HepG2 (cell line): ENCODE measurements around the gene TRAPPC4. TPM values are rescaled to one million over a fixed set of nuclear protein-coding genes. Genes with fewer than 3 reads are reported as not detected.

Source experiments
- ASH2L ChIP-seq: fragments of 300-600, 200-600 bp; sonication (generic); IDR thresholded peaks from 2 replicates; pipeline ENCODE4 v1.7.0; 2017; ENCODE audit warnings: low read depth, mild to moderate bottlenecking, moderate library complexity, mixed read lengths, low read length; ENCODE audit not compliant: insufficient read length
- BRCA1 ChIP-seq: sonication (generic); formaldehyde crosslinking; IDR thresholded peaks from 2 replicates; pipeline ENCODE4 v1.4.0; 2020; ENCODE audit warnings: missing genetic modification reagents
- ELF3 ChIP-seq: IDR thresholded peaks from 2 replicates; pipeline ENCODE4 v1.6.1; 2016; ENCODE audit warnings: missing genetic modification reagents, missing compliant biosample characterization
- ELK4 ChIP-seq: sonication (generic); formaldehyde crosslinking; IDR thresholded peaks from 2 replicates; pipeline ENCODE4 v1.9.0; 2021; ENCODE audit warnings: missing genetic modification reagents, borderline replicate concordance
- ETV5 ChIP-seq: IDR thresholded peaks from 2 replicates; pipeline ENCODE4 v1.6.1; 2018; ENCODE audit warnings: missing biosample characterization, missing genetic modification reagents, inconsistent platforms, borderline replicate concordance
- GRHL1 ChIP-seq: sonication (generic); formaldehyde crosslinking; conservative IDR thresholded peaks from 2 replicates; pipeline ENCODE4 v1.8.0; 2022; ENCODE audit warnings: missing genetic modification reagents
- HMG20B ChIP-seq: conservative IDR thresholded peaks from 2 replicates; pipeline ENCODE4 v1.6.1; 2016; ENCODE audit warnings: missing genetic modification reagents, missing compliant biosample characterization
- HNRNPL ChIP-seq: fragments of 200-400 bp; formaldehyde crosslinking; IDR thresholded peaks from 2 replicates; pipeline ENCODE4 v1.6.1; 2017; ENCODE audit warnings: mild to moderate bottlenecking, low read depth, low read length
- HOXA7 ChIP-seq: sonication (generic); formaldehyde crosslinking; IDR thresholded peaks from 2 replicates; pipeline ENCODE4 v1.8.1; 2022; ENCODE audit warnings: mild to moderate bottlenecking, missing genetic modification reagents, moderate library complexity
- IRF2 ChIP-seq: IDR thresholded peaks from 2 replicates; pipeline ENCODE4 v1.6.1; 2018; ENCODE audit warnings: missing genetic modification reagents, missing compliant biosample characterization
- KDM4B ChIP-seq: sonication (generic); formaldehyde crosslinking; IDR thresholded peaks from 2 replicates; pipeline ENCODE4 v1.4.0; 2020; ENCODE audit warnings: missing genetic modification reagents
- MXI1 ChIP-seq: IDR thresholded peaks from 3 replicates; pipeline ENCODE4 v1.6.1; 2012; ENCODE audit warnings: low read depth, low read length, inconsistent platforms, borderline replicate concordance
- NR2F1 ChIP-seq, 2 experiments: fragments of 450-650 bp in 1 of 2; formaldehyde crosslinking in 1 of 2; IDR thresholded peaks; 2 replicates each; pipeline versions ENCODE4 v1.5.0 to v1.6.1; 2016 to 2020; ENCODE audit warnings: mild to moderate bottlenecking in 1 of 2, missing compliant biosample characterization in 1 of 2, missing genetic modification reagents in 1 of 2, moderate library complexity in 1 of 2
- SNRNP70 ChIP-seq: fragments of 200-400 bp; formaldehyde crosslinking; IDR thresholded peaks from 2 replicates; pipeline ENCODE4 v1.6.1; 2017; ENCODE audit warnings: mild to moderate bottlenecking, low read depth, low read length, moderate library complexity
- SOX13 ChIP-seq, 3 experiments: fragments of 450-650 bp in 1 of 3; sonication (generic) in 1 of 3; formaldehyde crosslinking in 1 of 3; IDR thresholded peaks in 2 of 3; conservative IDR thresholded peaks in 1 of 3; 2 replicates each; pipeline versions ENCODE4 v1.5.0 to v1.6.1; 2016 to 2020; ENCODE audit warnings: antibody characterized with exemption in 1 of 3, mild to moderate bottlenecking in 1 of 3, missing compliant biosample characterization in 1 of 3, missing genetic modification reagents in 1 of 3, moderate library complexity in 1 of 3
- SP1 ChIP-seq, 2 experiments: fragments of 450-650 bp in 1 of 2; sonication (generic) in 1 of 2; formaldehyde crosslinking in 1 of 2; IDR thresholded peaks; 2 replicates each; pipeline versions ENCODE4 v1.4.0 to v1.6.1; 2016 to 2020; ENCODE audit warnings: missing genetic modification reagents in 1 of 2
- TCF7 ChIP-seq: sonication (generic); IDR thresholded peaks from 2 replicates; pipeline ENCODE4 v1.6.1; 2016; ENCODE audit warnings: antibody characterized with exemption, low read depth
- TCF7L2 ChIP-seq: IDR thresholded peaks from 2 replicates; pipeline ENCODE4 v1.6.1; 2011; ENCODE audit warnings: mild to moderate bottlenecking, low read depth, low read length, moderate library complexity
- TGIF2 ChIP-seq: IDR thresholded peaks from 2 replicates; pipeline ENCODE4 v1.6.1; 2016; ENCODE audit warnings: control low read depth, missing compliant biosample characterization
- TRIM24 ChIP-seq: sonication (generic); formaldehyde crosslinking; IDR thresholded peaks from 2 replicates; pipeline ENCODE4 v1.8.0; 2022; ENCODE audit warnings: mild to moderate bottlenecking, missing genetic modification reagents
- ZBTB1 ChIP-seq: sonication (generic); formaldehyde crosslinking; IDR thresholded peaks from 2 replicates; pipeline ENCODE4 v1.4.0; 2020; ENCODE audit warnings: missing genetic modification reagents, borderline replicate concordance
- ZNF276 ChIP-seq: sonication (generic); formaldehyde crosslinking; IDR thresholded peaks from 2 replicates; pipeline ENCODE4 v1.4.0; 2020; ENCODE audit warnings: mild to moderate bottlenecking, low read depth, missing genetic modification reagents
- ZNF367 ChIP-seq: sonication (generic); formaldehyde crosslinking; IDR thresholded peaks from 2 replicates; pipeline ENCODE4 v1.4.0; 2020; ENCODE audit warnings: missing genetic modification reagents, borderline replicate concordance
- ZNF605 ChIP-seq: sonication (generic); formaldehyde crosslinking; IDR thresholded peaks from 2 replicates; pipeline ENCODE4 v1.8.0; 2022; ENCODE audit warnings: mild to moderate bottlenecking, missing genetic modification reagents
- ZNF773 ChIP-seq: sonication (generic); formaldehyde crosslinking; IDR thresholded peaks from 2 replicates; pipeline ENCODE4 v1.4.0; 2020; ENCODE audit warnings: missing genetic modification reagents, borderline replicate concordance
- polyA plus RNA-seq, 8 experiments: library from polyadenylated mRNA; depleted of rRNA in 3 of 8; stranded (reverse) in 7 of 8; unstranded in 1 of 8; fragments of >200 nt; fragmentation: Illumina TruSeq in 4 of 8; extraction: Trizol in 4 of 8; gene quantifications; 2 replicates each; pipeline versions ENCODE4 v1.2.1 to v1.2.3, GENCODE V29; 2011 to 2016; ENCODE audit warnings: low read depth in 4 of 8, missing spikeins in 1 of 8, mixed read lengths in 1 of 8; ENCODE audit not compliant: insufficient read depth in 1 of 8
- total RNA-seq, 5 experiments: library from RNA; depleted of rRNA; stranded (reverse); fragments of >200 nt; fragmentation: Illumina TruSeq; extraction: Trizol; gene quantifications; 2 replicates each; pipeline ENCODE4 v1.2.3, GENCODE V29; 2016; ENCODE audit warnings: low read depth in 1 of 5

Gene TRAPPC4
- total and polyA plus RNA-seq, 2 of the 13 experiments (the other 11 are each of a cell fraction or from before 2014, with no cell fraction given), result 97.4 to 140 TPM

- TF ChIP-seq ELK4 (CRISPR knock-in tag) (no peak), BRCA1 (CRISPR knock-in tag) (no peak), TGIF2 (CRISPR knock-in tag) (no peak), SNRNP70 (no peak), ZBTB1 (CRISPR knock-in tag) (no peak), HOXA7 (peak; percentile 85; the same call in 1 of the 2 replicates), IRF2 (CRISPR knock-in tag) (no peak; the same call in 1 of the 2 replicates), ZNF773 (CRISPR knock-in tag) (no peak), GRHL1 (no peak), TRIM24 (no peak), ETV5 (CRISPR knock-in tag) (peak; percentile 75), SOX13 (IDR thresholded peaks at IDR 0.05) (0 out of 2 replicates have a peak, but pooled peaks have one; percentile 43), SOX13 (CRISPR knock-in tag; conservative IDR thresholded peaks at IDR 0.05 in 1 of 2, IDR thresholded peaks at IDR 0.05 in 1 of 2) (peak in 1 of 2 experiments; percentile 9; a peak in 1 of 4 replicates), HMG20B (CRISPR knock-in tag) (no peak; the same call in 1 of the 2 replicates), ASH2L (peak; percentile 96), ZNF276 (CRISPR knock-in tag) (no peak), MXI1 (peak; percentile 75; the same call in 1 of the 3 replicates), KDM4B (CRISPR knock-in tag) (peak; percentile 11; the same call in 1 of the 2 replicates), SP1 (IDR thresholded peaks at IDR 0.05) (no peak), SP1 (CRISPR knock-in tag; IDR thresholded peaks at IDR 0.05) (peak; percentile 89), TCF7 (peak; percentile 28; the same call in 1 of the 2 replicates), ZNF367 (no peak), HNRNPL (peak; percentile 74; the same call in 1 of the 2 replicates), ZNF605 (peak; percentile 83), TCF7L2 (no peak), NR2F1 (CRISPR knock-in tag; IDR thresholded peaks at IDR 0.05) (no peak; a peak in 1 of 4 replicates), ELF3 (CRISPR knock-in tag) (peak; percentile 85)
These were observed at the start of gene TRAPPC4, which contains the start of gene RPS25 (continued) for GRCh38 chr11:119018074-119018938.
